Central memory CD8-positive, alpha-beta T cell (primary cell): Measurements from ENCODE around the gene PCAT7.

Source experiments
- ATAC-seq: fragments of 150-1000 bp; cut with Tn5 transposase; replicated peaks from 2 replicates; pipeline ENCODE4 v1.10.0; 2022; ENCODE audit warnings: mild to moderate bottlenecking, moderate FRiP score, moderate number of reproducible peaks; ENCODE audit not compliant: poor library complexity, severe bottlenecking; ENCODE audit errors: extremely low read depth
- DNase-seq, 2 donors: peaks; one replicate each; pipeline ENCODE4 v3.0.0; 2021; ENCODE audit warnings: low spot score in 2 of 2
- H3K27ac Mint-ChIP-seq: one replicate; pipeline ENCODE4 v1.8.0; 2022; ENCODE audit warnings: low read depth, mild to moderate bottlenecking, moderate library complexity, mixed read lengths
- H3K27me3 Mint-ChIP-seq: one replicate; pipeline ENCODE4 v1.8.0; 2022; ENCODE audit warnings: mixed read lengths
- H3K36me3 Mint-ChIP-seq: one replicate; pipeline ENCODE4 v1.8.0; 2022; ENCODE audit warnings: mild to moderate bottlenecking, moderate library complexity, mixed read lengths; ENCODE audit not compliant: insufficient read depth
- H3K4me1 Mint-ChIP-seq: one replicate; pipeline ENCODE4 v1.8.0; 2022; ENCODE audit warnings: mixed read lengths
- H3K4me3 Mint-ChIP-seq: one replicate; pipeline ENCODE4 v1.8.0; 2022; ENCODE audit warnings: mild to moderate bottlenecking, moderate library complexity, mixed read lengths
- H3K9me3 Mint-ChIP-seq: one replicate; pipeline ENCODE4 v1.8.0; 2022; ENCODE audit warnings: mixed read lengths

The PCAT7 gene

DNA sequence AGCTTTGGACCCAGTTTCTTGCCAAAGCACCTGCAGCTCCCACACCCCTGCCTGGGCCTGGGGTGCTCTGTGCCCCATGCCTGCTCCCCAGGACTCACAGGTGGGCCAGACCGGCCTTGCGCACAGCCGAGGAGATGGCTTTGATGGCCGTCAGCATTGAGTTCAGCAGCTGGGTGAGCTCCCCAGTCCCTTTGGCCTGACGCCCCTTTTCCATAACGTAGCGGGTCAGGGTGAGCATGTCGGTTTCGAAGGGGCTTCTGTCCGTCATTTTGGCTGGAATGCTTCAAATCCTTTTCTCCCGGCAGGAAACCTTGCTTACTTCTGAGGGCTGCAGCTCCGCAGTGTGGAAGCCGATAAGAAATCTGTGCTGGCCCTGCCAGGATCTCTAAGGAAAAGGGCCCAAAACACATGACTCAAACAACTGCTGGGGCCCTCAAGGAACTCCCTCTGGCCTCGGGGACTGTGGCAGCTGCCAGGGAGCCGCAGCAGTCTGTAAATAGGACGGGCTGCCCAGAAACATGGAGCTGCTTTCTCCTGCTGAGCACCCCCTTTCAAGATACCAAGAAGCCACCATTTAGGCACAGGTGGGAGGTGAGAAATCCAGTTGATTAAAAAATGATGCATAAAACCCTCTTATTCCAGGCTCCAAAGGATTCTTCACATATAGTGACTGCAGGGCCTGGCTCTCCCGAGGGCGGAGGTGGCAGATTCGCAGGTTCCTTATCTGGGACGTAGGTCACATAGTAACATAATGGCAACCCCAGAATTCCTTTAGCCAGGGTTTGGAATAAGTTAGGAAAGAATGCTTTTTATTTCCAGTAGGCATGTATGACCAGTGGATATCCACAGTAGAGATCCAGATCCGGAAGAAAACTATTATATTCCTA, 38.8 kb downstream of the PCAT7 start, which contains the start of gene FBP2:
FBP2 (minus strand) TSS at position 366 of the 887 bp plus-strand sequence; CDS start at position 268, 98 bp downstream.
- peaks cover 2% of the 10 kb centered on the region for H3K36me3 Mint-ChIP-seq
- ATAC-seq, result no peak
- peaks cover 52% of the 10 kb centered on the region for H3K27me3 Mint-ChIP-seq
- H3K27ac Mint-ChIP-seq, result no peak within 1 kb of the TSS
- H3K9me3 Mint-ChIP-seq, result no peaks in the 10 kb centered on the region
- no peaks in the 10 kb centered on the region for H3K4me1 Mint-ChIP-seq
- H3K4me3 Mint-ChIP-seq, result no peak within 1 kb of the TSS
- DNase-seq, result no peak

DNA sequence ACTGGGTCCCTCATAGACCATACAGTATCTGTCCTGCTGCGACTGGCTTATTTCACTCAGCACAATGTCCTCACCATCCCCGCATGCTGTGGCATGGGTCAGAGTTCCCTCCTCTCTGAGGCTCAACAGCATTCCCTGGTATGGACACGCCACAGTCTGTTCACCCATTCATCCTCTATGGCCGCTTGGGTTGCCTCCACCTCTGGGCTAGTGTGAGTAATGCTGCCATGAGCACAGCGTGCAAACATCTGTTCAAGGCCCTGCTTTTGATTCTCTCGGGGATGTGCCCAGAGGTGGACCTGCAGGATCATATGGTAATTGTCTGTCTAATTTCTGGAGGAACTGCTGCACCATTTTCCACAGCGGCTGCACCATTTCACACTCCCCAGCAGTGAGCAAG, 44.2 kb downstream of the PCAT7 start:
- H3K27ac Mint-ChIP-seq, result no peak overlapping the region
- no peak for DNase-seq
- no peaks in the 10 kb centered on the region for H3K36me3 Mint-ChIP-seq
- peaks cover 8% of the 10 kb centered on the region for H3K4me1 Mint-ChIP-seq
- H3K27me3 Mint-ChIP-seq, result peaks cover 23% of the 10 kb centered on the region
- H3K9me3 Mint-ChIP-seq, result no peaks in the 10 kb centered on the region
- no peak for ATAC-seq
- H3K4me3 Mint-ChIP-seq, result no peak overlapping the region

DNA sequence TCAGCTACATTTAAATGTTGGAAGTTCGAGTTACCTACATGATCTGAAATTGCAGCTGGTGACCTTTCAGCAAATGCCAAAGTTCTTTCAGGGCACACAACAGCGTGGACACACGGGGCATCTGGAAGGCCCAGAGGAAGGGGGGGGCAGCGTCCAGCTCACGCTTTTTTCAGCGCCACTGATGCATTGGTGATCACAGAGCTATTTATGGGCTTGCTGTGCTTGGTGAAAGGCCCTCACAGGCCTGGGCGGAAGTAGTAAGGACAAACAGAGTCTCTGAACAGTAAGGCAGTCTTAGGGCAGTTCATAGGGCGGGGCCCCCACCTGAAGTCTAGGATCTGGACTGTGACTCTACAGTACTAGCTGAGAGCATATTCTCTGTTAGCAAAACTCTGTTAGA, 45.4 kb downstream of the PCAT7 start:
- H3K4me3 Mint-ChIP-seq, result no peak overlapping the region
- ATAC-seq (no peak), DNase-seq (no peak)
- no peaks in the 10 kb centered on the region for H3K36me3 Mint-ChIP-seq
- peaks cover 23% of the 10 kb centered on the region for H3K27me3 Mint-ChIP-seq
- H3K9me3 Mint-ChIP-seq, result no peaks in the 10 kb centered on the region
- H3K27ac Mint-ChIP-seq, result no peak overlapping the region
- H3K4me1 Mint-ChIP-seq, result peaks cover 8% of the 10 kb centered on the region

DNA sequence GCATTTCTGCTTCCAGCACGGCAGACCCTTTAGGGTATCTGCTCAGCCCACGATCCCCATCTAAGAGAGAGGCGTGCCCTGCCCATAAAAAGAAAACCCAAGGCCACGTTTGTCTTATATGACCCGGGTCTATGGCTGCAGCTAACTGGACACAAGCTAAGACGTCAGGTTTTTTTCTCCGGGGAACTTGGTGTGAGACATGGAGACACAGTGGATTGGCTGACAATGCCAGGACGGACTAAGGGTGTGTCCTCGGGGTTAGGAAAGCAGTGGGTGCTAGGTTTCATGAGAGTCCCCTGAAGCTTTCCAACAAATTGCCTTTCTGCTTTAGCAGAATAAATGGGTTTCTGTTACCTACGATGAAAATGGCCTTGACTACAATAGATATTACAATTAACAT, 45.8 kb downstream of the PCAT7 start:
- Mint-ChIP-seq H3K27me3 (peaks cover 26% of the 10 kb centered on the region), H3K9me3 (no peaks in the 10 kb centered on the region), H3K4me1 (peaks cover 8% of the 10 kb centered on the region), H3K36me3 (no peaks in the 10 kb centered on the region), H3K4me3 (no peak overlapping the region), H3K27ac (no peak overlapping the region)
- ATAC-seq (no peak), DNase-seq (no peak)

DNA sequence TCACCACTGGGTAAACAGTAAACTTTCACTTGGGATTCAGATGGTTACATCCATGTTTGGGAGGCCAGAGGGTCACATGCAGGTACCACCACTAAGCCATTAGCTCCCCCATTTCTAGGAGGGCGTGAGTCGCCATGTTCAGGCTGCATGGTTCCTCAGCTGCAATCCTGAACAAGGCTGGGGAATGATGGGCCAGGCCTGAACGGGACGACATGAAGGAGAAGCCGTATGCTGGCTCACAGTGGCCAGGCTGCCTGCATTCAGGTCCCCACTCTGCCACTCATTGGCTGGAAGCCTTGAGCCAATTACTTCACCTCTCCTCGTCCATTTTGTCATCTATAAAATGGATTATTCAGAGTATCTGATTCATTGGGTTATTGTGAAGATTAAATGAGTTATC, 47.8 kb downstream of the PCAT7 start:
- ATAC-seq (no peak), DNase-seq (no peak)
- H3K9me3 Mint-ChIP-seq, result no peaks in the 10 kb centered on the region
- peaks cover 8% of the 10 kb centered on the region for H3K4me1 Mint-ChIP-seq
- no peak overlapping the region for H3K4me3 Mint-ChIP-seq
- no peaks in the 10 kb centered on the region for H3K36me3 Mint-ChIP-seq
- peaks cover 39% of the 10 kb centered on the region for H3K27me3 Mint-ChIP-seq
- H3K27ac Mint-ChIP-seq, result no peak overlapping the region

DNA sequence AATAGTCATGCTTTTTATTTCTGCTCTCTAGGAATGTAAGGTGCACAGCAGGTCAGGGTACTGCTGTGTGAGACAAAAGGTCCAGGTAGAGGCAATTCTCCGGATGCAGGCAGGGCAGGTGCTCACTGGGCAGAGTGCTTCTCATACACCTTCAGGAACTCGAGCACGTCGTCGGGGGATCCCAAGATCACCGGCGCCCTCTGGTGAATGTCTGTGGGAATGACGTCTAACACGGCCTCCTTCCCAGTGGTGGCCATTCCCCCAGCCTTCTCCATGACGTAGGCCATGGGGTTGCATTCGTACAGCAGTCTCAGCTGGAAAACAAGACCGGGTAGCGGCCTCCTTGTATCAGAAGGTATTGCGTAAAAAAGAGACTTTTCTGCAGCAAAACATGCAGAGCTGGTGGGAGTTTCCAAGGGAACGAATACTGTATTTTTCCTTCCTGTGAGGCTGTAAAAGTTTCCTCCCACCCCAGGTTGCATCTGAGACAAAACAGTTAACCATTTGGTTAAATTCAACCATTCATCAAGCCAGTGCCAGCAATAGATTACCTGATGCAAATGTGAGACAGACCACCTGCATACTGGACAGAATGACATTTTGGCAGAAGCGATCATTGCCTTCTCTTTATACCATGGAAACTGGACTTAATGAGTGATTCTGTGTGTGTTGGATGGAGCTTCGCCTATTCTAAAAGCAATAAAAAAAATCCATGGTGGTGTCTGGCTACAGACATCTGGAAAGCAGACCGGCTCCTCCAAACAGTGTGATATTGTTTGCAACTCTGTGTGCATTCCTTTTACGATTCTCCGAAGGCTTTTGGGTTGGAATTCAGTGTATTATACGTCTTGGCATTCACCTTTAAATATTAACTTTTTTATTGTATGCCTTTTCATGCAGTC, 48.6 kb downstream of the PCAT7 start:
- H3K27ac Mint-ChIP-seq, result no peak overlapping the region
- no peak overlapping the region for H3K4me3 Mint-ChIP-seq
- no peaks in the 10 kb centered on the region for H3K9me3 Mint-ChIP-seq
- H3K27me3 Mint-ChIP-seq, result peaks cover 36% of the 10 kb centered on the region
- no peaks in the 10 kb centered on the region for H3K36me3 Mint-ChIP-seq
- peaks cover 8% of the 10 kb centered on the region for H3K4me1 Mint-ChIP-seq
- peak; percentile 27 to 49 for DNase-seq
- peak; percentile 43 for ATAC-seq

DNA sequence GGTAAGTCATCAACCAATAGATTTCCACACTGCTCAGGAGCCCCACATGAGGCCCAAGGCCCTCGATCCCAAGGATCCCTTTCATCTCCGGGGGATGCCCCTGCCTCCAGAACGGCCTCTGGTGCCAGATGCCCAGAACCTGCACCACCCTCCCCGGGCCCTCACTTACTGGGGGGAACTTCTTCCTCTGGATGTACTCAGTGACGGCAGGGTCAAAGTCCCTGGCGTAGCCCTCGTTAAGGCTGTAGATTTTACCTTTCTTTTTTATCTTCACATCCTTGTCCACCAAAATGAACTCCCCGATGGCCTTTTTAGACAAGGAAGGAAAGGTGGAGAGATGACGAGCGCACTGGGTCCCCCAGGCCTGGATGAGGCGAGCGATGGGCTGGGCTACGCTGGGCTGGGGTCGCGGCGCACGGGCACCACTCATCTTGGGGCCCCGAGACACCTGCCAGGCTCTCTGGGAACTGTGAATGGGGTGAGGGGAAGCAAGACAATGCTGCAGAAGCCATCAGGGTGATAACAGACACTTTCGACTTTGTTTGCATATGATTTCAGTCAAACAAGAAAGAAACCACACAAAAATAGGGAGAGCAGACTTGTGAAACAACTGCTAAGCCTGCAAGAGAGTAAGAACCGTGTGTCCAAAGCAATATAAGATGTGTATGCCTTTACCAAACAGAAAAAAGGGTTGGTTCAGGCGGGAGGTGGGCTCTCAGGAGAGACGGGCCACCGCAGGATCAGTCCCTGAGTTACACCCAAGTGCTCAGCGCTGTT, 52.0 kb downstream of the PCAT7 start:
- DNase-seq, result no peak
- Mint-ChIP-seq H3K27ac (no peak overlapping the region), H3K27me3 (peaks cover 64% of the 10 kb centered on the region), H3K4me1 (peaks cover 8% of the 10 kb centered on the region), H3K9me3 (no peaks in the 10 kb centered on the region), H3K4me3 (no peak overlapping the region), H3K36me3 (no peaks in the 10 kb centered on the region)
- no peak for ATAC-seq

DNA sequence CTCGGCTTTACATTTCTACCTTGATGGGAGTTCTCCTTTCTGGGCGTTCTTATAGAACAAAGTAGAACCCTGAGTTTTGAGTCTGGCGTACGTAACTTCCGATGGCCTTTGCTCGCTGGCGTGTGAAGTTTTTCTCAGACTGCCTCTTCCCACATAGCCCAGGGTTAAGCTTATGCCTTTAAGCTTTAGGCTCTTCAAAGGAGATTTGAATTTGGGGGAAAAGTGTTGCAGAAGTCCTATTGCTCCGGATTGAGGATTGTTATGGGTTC, 52.5 kb downstream of the PCAT7 start:
- no peak for DNase-seq
- Mint-ChIP-seq H3K9me3 (no peaks in the 10 kb centered on the region), H3K36me3 (peaks cover 2% of the 10 kb centered on the region), H3K27me3 (peaks cover 69% of the 10 kb centered on the region), H3K4me3 (no peak overlapping the region), H3K27ac (no peak overlapping the region), H3K4me1 (peaks cover 8% of the 10 kb centered on the region)
- no peak for ATAC-seq

DNA sequence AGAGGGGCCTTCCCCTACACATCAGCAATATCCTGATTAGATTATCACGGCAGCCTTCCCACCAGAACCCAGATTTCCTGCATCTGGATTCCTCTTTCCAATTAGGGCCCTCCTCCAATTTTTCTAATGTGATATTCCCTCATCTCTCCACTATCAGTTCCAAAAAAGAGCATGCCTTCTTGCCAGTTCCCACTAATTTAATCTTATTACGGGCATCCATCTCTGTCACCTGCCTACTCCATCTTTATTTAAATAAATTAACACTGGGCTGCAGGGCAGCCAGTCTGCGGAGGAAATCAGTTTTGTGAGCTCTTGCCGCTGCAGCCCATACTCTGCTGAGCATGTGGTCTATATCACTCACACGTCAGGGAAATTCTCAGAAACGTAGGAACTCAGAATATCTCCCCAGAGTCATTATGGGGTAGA, 55.3 kb downstream of the PCAT7 start:
- H3K27me3 Mint-ChIP-seq, result peaks cover 69% of the 10 kb centered on the region
- DNase-seq, result no peak
- H3K36me3 Mint-ChIP-seq, result peaks cover 2% of the 10 kb centered on the region
- no peak overlapping the region for H3K4me3 Mint-ChIP-seq
- H3K9me3 Mint-ChIP-seq, result no peaks in the 10 kb centered on the region
- ATAC-seq, result no peak
- H3K27ac Mint-ChIP-seq, result no peak overlapping the region
- H3K4me1 Mint-ChIP-seq, result no peaks in the 10 kb centered on the region

DNA sequence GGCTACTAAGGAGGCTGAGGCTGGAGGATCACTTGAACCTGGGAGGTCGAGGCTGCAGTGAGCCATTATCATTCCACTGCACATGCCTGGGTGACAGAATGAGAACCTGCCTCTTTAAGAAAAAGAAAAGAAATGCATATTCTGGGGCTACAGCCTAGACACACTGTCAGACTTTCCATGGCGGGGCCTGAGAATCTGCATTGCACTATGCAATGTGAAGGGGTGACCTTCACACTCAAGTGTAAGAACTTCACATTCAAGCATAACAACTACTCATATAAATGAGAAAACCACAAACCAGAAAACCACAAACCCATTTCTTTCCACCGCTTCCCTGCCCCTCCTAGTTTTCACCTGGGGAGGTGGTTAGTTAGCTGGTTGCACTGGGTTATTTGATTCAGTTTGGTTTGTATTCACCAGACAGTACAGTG, 56.8 kb downstream of the PCAT7 start:
- Mint-ChIP-seq H3K4me3 (no peak overlapping the region), H3K27ac (no peak overlapping the region), H3K27me3 (peaks cover 60% of the 10 kb centered on the region), H3K36me3 (peaks cover 2% of the 10 kb centered on the region), H3K9me3 (no peaks in the 10 kb centered on the region), H3K4me1 (no peaks in the 10 kb centered on the region)
- DNase-seq (no peak), ATAC-seq (no peak)

DNA sequence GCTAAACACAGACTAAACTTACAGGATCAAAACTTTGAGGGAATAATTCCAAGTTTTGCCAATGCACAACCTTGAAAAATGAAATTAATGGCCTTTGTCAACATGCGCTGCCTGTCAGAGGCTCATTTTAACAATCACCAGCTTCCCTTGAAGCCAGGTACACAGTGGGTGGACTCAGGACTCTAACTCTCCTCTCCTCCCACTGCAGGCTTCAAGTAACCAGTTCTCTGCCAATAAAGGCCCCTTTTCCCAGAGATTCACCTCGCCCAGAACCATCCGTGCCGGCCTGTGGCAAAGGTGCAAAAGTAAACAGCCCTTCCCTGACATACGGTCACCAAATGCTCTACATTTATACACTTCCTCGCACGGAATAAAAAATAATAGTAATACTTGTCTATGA, 57.2 kb downstream of the PCAT7 start:
- Mint-ChIP-seq H3K36me3 (peaks cover 2% of the 10 kb centered on the region), H3K27me3 (peaks cover 60% of the 10 kb centered on the region), H3K4me3 (no peak overlapping the region), H3K4me1 (no peaks in the 10 kb centered on the region), H3K9me3 (no peaks in the 10 kb centered on the region), H3K27ac (no peak overlapping the region)
- ATAC-seq, result no peak
- DNase-seq, result no peak

DNA sequence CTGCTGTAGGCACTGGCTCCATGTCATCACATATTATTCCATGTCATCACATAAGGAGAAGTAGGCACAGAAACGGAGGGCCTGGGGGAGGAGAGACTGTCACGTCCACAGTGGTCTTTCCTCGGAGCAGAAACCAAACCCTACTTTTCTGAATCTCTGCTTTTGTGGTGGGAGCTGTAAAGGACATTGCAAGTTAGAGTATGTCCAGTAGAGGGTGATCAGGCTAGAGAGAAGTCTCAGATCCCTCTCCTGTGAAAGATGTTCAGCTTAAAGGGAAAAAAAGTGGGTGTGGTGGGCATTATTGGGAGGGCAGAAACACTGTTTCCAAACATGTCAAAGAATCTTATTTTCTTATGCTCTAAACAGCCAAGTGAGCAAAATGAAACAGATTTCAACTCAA, 58.1 kb downstream of the PCAT7 start:
- no peak for ATAC-seq
- peaks cover 2% of the 10 kb centered on the region for H3K36me3 Mint-ChIP-seq
- H3K27me3 Mint-ChIP-seq, result peaks cover 55% of the 10 kb centered on the region
- H3K4me3 Mint-ChIP-seq, result no peak overlapping the region
- no peaks in the 10 kb centered on the region for H3K4me1 Mint-ChIP-seq
- no peaks in the 10 kb centered on the region for H3K9me3 Mint-ChIP-seq
- DNase-seq, result no peak
- H3K27ac Mint-ChIP-seq, result no peak overlapping the region
